Keratinocyte (primary cell): ENCODE data around the gene BRF1. TPM values are rescaled to one million over a fixed set of nuclear protein-coding genes. Genes with fewer than 3 reads are reported as not detected.
A peak's percentile ranks its signal among the peaks of the same experiment; 100 is the strongest.

Experiments used
- DNase-seq: peaks from one replicate; pipeline ENCODE4 v3.0.0-alpha.2; 2011; ENCODE audit warnings: low read depth, missing footprints, low spot score
- FAIRE-seq: peaks from 2 replicates; lab custom pipeline; 2011; peaks lifted over from hg19 to GRCh38; lab: Jason Lieb, UNC
- H2AFZ ChIP-seq: 2 replicates; pipeline ENCODE4 v1.6.0; 2012; ENCODE audit warnings: low read length, control low read depth, inconsistent platforms; ENCODE audit not compliant: control insufficient read depth
- H3K27ac ChIP-seq: 2 replicates; pipeline ENCODE4 v1.5.1; 2011; ENCODE audit warnings: low read length; ENCODE audit not compliant: control insufficient read depth, insufficient read depth
- H3K27me3 ChIP-seq: 3 replicates; pipeline ENCODE4 v1.6.0; 2011; ENCODE audit warnings: low read length; ENCODE audit not compliant: control insufficient read depth, insufficient read depth; ENCODE audit errors: extremely low read depth
- H3K36me3 ChIP-seq, 2 experiments: 2 replicates in 1 of 2; 3 replicates in 1 of 2; pipeline ENCODE4 v1.5.1; 2011; ENCODE audit warnings: low read length in 2 of 2, mild to moderate bottlenecking in 1 of 2; ENCODE audit not compliant: control insufficient read depth in 2 of 2, insufficient read depth in 2 of 2; ENCODE audit errors: extremely low read depth in 1 of 2
- H3K4me1 ChIP-seq: 3 replicates; pipeline ENCODE4 v1.5.1; 2011; ENCODE audit warnings: low read length; ENCODE audit not compliant: control insufficient read depth, insufficient read depth; ENCODE audit errors: extremely low read depth
- H3K4me2 ChIP-seq: 3 replicates; pipeline ENCODE4 v1.6.0; 2011; ENCODE audit warnings: low read depth, low read length; ENCODE audit not compliant: control insufficient read depth, insufficient read depth; ENCODE audit errors: extremely low read depth
- H3K4me3 ChIP-seq, 3 experiments: fragments of 200-600 bp in 1 of 3; sonication (generic) in 1 of 3; 2 replicates in 2 of 3; 3 replicates in 1 of 3; pipeline ENCODE4 v1.5.1; 2011 to 2016; ENCODE audit warnings: low read length in 3 of 3, mild to moderate bottlenecking in 3 of 3, control low read depth in 2 of 3, inconsistent platforms in 1 of 3, low read depth in 1 of 3, mixed read lengths in 1 of 3, mixed run types in 1 of 3, moderate library complexity in 1 of 3; ENCODE audit not compliant: control insufficient read depth in 2 of 3, insufficient read depth in 2 of 3; ENCODE audit errors: extremely low read depth in 1 of 3
- H3K79me2 ChIP-seq: 2 replicates; pipeline ENCODE4 v1.6.0; 2012; ENCODE audit warnings: low read length; ENCODE audit not compliant: control insufficient read depth, insufficient read depth
- H3K9ac ChIP-seq: 3 replicates; pipeline ENCODE4 v1.6.0; 2011; ENCODE audit warnings: low read length; ENCODE audit not compliant: control insufficient read depth, insufficient read depth; ENCODE audit errors: extremely low read depth
- H3K9me1 ChIP-seq: 3 replicates; pipeline ENCODE4 v1.6.0; 2011; ENCODE audit warnings: low read length; ENCODE audit not compliant: control insufficient read depth, insufficient read depth; ENCODE audit errors: extremely low read depth
- H3K9me3 ChIP-seq: 2 replicates; pipeline ENCODE4 v1.5.1; 2012; ENCODE audit warnings: low read depth, low read length; ENCODE audit not compliant: control insufficient read depth
- H4K20me1 ChIP-seq: 3 replicates; pipeline ENCODE4 v1.6.0; 2011; ENCODE audit warnings: low read length; ENCODE audit not compliant: control insufficient read depth, insufficient read depth; ENCODE audit errors: extremely low read depth
- EZH2 ChIP-seq: IDR thresholded peaks from one replicate; pipeline ENCODE4 v1.6.1; 2012; ENCODE audit warnings: inconsistent platforms, mild to moderate bottlenecking, low read length, moderate library complexity
- dilution Hi-C: fragments of 300-500 bp; cut with MboI; formaldehyde crosslinking; loops from one replicate; pipeline ENCODE4 v1.7.0; 2020; ENCODE audit warnings: low sequenced_read_pairs; ENCODE audit not compliant: extremely low pct_ligation_motif_present
- polyA plus RNA-seq, 5 experiments: library from polyadenylated mRNA; depleted of rRNA in 3 of 5; stranded (reverse) in 3 of 5; stranded (forward) in 1 of 5; unstranded in 1 of 5; fragments of >200 nt; gene quantifications; 1 replicate in 1 of 5; 2 replicates in 3 of 5; 3 replicates in 1 of 5; pipeline versions ENCODE4 v1.2.1 to v1.2.3, GENCODE V29; 2011 to 2012; ENCODE audit warnings: missing spikeins in 2 of 5, low read depth in 1 of 5, low replicate concordance in 1 of 5
- TF ChIP-seq, protein P1 (sequence below), 3 experiments: IDR thresholded peaks in 1 of 3; conservative IDR thresholded peaks in 1 of 3; optimal IDR thresholded peaks in 1 of 3; 2 replicates in 2 of 3; 3 replicates in 1 of 3; pipeline versions ENCODE3 to v1.5.1; 2011; ENCODE audit warnings: low read length in 3 of 3, mild to moderate bottlenecking in 3 of 3, moderate library complexity in 2 of 3, control low read depth in 1 of 3, inconsistent platforms in 1 of 3; ENCODE audit not compliant: insufficient read depth in 2 of 3; ENCODE audit errors: extremely low read depth in 1 of 3

Gene BRF1
- polyA plus RNA-seq, 1 donor (not counting 4 experiments of a cell fraction or from before 2014, with no cell fraction given) = 6.5 TPM

DNA sequence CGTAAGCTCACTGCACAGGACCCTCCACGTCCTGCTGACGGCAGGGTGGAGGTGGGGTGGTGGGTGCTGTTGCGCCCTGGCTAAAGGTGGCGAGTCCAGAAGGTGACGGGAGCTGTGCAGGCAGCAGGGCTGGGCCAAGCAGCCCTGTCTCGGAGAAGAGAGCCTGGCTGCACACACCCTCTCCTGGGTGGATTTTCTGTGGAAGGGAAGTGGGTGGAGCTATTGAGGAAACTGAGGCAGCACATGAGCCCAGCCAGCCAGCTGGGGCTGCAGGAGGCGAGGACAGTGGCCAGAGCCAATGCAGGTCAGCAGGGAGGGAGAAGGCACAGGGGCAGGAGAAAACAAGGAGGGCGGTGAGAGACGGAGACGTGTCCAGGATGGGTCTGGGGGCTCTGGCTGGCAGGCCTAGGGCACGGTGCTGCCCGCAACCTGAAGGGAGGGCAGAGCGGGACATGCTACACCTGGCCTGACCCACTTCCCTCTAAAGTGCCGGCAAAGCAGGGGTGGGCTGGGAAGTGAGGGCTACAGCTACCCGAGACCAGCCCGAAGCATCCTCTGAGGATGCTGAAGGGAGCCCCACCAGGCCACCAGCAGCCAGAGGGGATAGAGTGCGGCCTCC is 32.0 kb downstream of the BRF1 start:
- no peaks in the 10 kb centered on the region for H3K27me3 ChIP-seq
- dilution Hi-C loops = no loop called here
- no peak overlapping the region for H2AFZ ChIP-seq
- H3K4me2 ChIP-seq = no peak overlapping the region
- H3K9me1 ChIP-seq = no peaks in the 10 kb centered on the region
- peaks cover 6% of the 10 kb centered on the region for H3K4me1 ChIP-seq
- H3K4me3 ChIP-seq = no peak overlapping the region
- H3K27ac ChIP-seq = no peak overlapping the region
- no peak for TF ChIP-seq EZH2
- TF ChIP-seq, protein P1, sequence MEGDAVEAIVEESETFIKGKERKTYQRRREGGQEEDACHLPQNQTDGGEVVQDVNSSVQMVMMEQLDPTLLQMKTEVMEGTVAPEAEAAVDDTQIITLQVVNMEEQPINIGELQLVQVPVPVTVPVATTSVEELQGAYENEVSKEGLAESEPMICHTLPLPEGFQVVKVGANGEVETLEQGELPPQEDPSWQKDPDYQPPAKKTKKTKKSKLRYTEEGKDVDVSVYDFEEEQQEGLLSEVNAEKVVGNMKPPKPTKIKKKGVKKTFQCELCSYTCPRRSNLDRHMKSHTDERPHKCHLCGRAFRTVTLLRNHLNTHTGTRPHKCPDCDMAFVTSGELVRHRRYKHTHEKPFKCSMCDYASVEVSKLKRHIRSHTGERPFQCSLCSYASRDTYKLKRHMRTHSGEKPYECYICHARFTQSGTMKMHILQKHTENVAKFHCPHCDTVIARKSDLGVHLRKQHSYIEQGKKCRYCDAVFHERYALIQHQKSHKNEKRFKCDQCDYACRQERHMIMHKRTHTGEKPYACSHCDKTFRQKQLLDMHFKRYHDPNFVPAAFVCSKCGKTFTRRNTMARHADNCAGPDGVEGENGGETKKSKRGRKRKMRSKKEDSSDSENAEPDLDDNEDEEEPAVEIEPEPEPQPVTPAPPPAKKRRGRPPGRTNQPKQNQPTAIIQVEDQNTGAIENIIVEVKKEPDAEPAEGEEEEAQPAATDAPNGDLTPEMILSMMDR (optimal IDR thresholded peaks at IDR 0.05 in 1 of 3, IDR thresholded peaks at IDR 0.05 in 1 of 3, conservative IDR thresholded peaks at IDR 0.05 in 1 of 3; ENCODE audit: extremely low read depth in 1 of 3, insufficient read depth in 2 of 3, low read length in 3 of 3) = no peak
- peaks cover 0 to 5% of the 10 kb centered on the region in 2 experiments for H3K36me3 ChIP-seq
- FAIRE-seq = no peak
- H3K9ac ChIP-seq = no peak overlapping the region
- no peak for DNase-seq
- H4K20me1 ChIP-seq = peaks cover 2% of the 10 kb centered on the region
- no peaks in the 10 kb centered on the region for H3K9me3 ChIP-seq
- H3K79me2 ChIP-seq = peaks cover 4% of the 10 kb centered on the region

DNA sequence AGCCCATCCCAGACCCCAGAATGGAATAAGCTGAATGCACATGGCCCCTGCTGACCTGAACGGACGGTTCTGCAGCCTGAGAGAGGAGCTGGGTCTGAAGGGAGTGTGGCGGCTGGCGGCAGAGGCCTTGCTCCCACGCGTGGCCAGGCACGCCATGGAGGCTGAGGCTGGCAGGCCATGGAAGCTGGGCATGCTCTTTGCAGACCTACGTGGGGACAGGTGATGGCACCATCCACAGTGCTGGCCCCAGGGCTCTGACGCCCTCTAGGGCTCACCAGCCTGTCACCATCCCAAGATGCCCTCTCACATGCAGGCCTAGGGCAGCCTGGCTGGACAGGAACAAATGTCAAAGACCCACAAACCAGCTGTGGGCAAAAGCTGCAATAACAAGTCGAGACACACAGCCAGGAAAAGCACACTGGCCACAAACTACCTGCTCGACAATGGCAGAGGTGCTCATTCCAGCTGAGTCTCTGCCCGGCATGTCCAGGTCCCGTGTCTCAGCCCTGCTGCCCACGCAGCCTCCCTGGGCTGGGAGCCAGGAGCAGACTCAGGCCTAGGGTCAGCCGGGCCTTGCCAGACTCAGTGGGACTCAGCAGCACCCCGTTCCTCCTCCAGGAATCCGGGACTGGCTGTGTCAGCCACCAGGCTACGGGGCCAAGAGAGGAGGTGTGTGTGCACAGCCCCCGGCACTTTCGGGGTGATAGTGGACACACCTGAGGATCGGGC is 32.8 kb downstream of the BRF1 start:
- peaks cover 4% of the 10 kb centered on the region for H3K79me2 ChIP-seq
- no peaks in the 10 kb centered on the region for H3K27me3 ChIP-seq
- H3K4me3 ChIP-seq = no peak overlapping the region
- H3K4me2 ChIP-seq = no peak overlapping the region
- H4K20me1 ChIP-seq = peaks cover 2% of the 10 kb centered on the region
- H3K9me1 ChIP-seq = no peaks in the 10 kb centered on the region
- no peak overlapping the region for H3K9ac ChIP-seq
- no peak for DNase-seq
- no peak for FAIRE-seq
- no peak for TF ChIP-seq EZH2
- TF ChIP-seq, protein P1 (optimal IDR thresholded peaks at IDR 0.05 in 1 of 3, IDR thresholded peaks at IDR 0.05 in 1 of 3, conservative IDR thresholded peaks at IDR 0.05 in 1 of 3; ENCODE audit: extremely low read depth in 1 of 3, insufficient read depth in 2 of 3, low read length in 3 of 3) = peak in 1 of 3 experiments; percentile 38
- H2AFZ ChIP-seq = no peak overlapping the region
- dilution Hi-C loops = no loop called here
- H3K36me3 ChIP-seq = peaks cover 0 to 7% of the 10 kb centered on the region in 2 experiments
- H3K27ac ChIP-seq = no peak overlapping the region
- H3K9me3 ChIP-seq = no peaks in the 10 kb centered on the region
- H3K4me1 ChIP-seq = peaks cover 3% of the 10 kb centered on the region
